ENCODE measurements around the gene RBM47.
"Not testable (repeated sequence)": the region's sequence is repeated elsewhere in the genome, so short reads cannot be mapped to it uniquely, and the experiment has no call there.

RBM47 gene

GRCh38 chr4:40453912-40454311 is 175.8 kb downstream of the RBM47 start:
- H2BK5ac ChIP-seq (ENCODE audit: low read depth, low read length, poor library complexity, severe bottlenecking): no peak overlapping the region

DNA sequence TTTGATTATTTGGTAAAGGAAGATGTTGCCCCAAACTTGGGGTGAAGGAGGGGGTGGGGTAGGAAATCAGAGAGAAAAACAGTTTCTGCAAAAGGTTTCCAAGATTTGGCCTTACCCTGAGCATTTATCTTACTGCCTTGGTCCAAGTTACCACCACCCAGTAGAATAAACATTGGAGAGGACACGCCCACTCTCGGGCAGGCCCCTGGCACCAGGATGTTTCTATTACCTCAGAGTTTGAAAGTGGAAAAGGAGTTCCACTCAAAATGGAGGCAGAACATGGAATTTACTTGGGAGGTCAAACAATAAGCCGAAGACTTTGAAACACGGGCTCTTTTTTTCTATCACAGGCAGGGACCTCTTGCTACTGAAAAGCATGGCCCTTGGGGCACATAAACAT is 180.8 kb downstream of the RBM47 start:
- Histone ChIP-seq H3K36me3 (ENCODE audit: control insufficient read depth in 1 of 2, insufficient read depth in 2 of 2, low read depth in 1 of 2, low read length in 2 of 2) (no peaks in the 10 kb centered on the region), H3K23ac (ENCODE audit: low read length in 2 of 2) (no peak overlapping the region), H3K4me1 (ENCODE audit: control insufficient read depth, insufficient read depth, low read depth, low read length) (peaks cover 1% of the 10 kb centered on the region), H3K4me3 (ENCODE audit: insufficient read depth in 1 of 2, low read depth in 1 of 2, low read length in 2 of 2) (no peak overlapping the region), H3K9ac (ENCODE audit: low read length) (no peak overlapping the region), H3K27ac (ENCODE audit: low read length, poor library complexity, severe bottlenecking) (no peak overlapping the region), H3K4ac (ENCODE audit: low read depth in 1 of 2, low read length in 2 of 2) (no peak overlapping the region), H4K91ac (ENCODE audit: low read length) (no peak overlapping the region), H2AK5ac (ENCODE audit: low read length, severe bottlenecking) (no peak overlapping the region), H3K18ac (ENCODE audit: low read depth in 1 of 2, low read length in 2 of 2) (no peak overlapping the region), H2BK5ac (ENCODE audit: low read depth, low read length, poor library complexity, severe bottlenecking) (no peak overlapping the region), H2BK12ac (ENCODE audit: low read length in 2 of 2) (no peak overlapping the region), H2BK120ac (ENCODE audit: low read depth, low read length) (no peak overlapping the region), H3K14ac (ENCODE audit: low read length in 2 of 2) (no peak overlapping the region), H2BK15ac (ENCODE audit: low read depth, poor library complexity, severe bottlenecking) (no peak overlapping the region), H2AFZ (ENCODE audit: low read depth, low read length) (no peak overlapping the region), H3K4me2 (ENCODE audit: low read length, poor library complexity, severe bottlenecking) (no peak overlapping the region), H3K79me1 (replicated peaks; ENCODE audit: low read length, poor library complexity, severe bottlenecking) (no peaks in the 10 kb centered on the region), H3K9me3 (ENCODE audit: control insufficient read depth, low read length) (no peaks in the 10 kb centered on the region), H4K8ac (ENCODE audit: low read length) (no peak overlapping the region), H3K27me3 (ENCODE audit: control insufficient read depth in 1 of 2, insufficient read depth in 1 of 2, low read length in 2 of 2) (no peaks in the 10 kb centered on the region)
- DNase-seq: no peak
- 72% methylated on average over 3 of the region's 4 CpGs for WGBS

More at GRCh38 chr4:40453912-40454311, 175.8 kb downstream of the RBM47 start:
- Histone ChIP-seq H3K14ac (ENCODE audit: low read length in 2 of 2) (no peak overlapping the region), H3K23ac (ENCODE audit: low read length in 2 of 2) (no peak overlapping the region), H3K4me2 (ENCODE audit: low read length, poor library complexity, severe bottlenecking) (no peak overlapping the region), H2BK12ac (ENCODE audit: low read length in 2 of 2) (no peak overlapping the region), H3K18ac (ENCODE audit: low read depth in 1 of 2, low read length in 2 of 2) (no peak overlapping the region), H3K4me1 (ENCODE audit: control insufficient read depth, insufficient read depth, low read depth, low read length) (no peaks in the 10 kb centered on the region), H3K36me3 (ENCODE audit: control insufficient read depth in 1 of 2, insufficient read depth in 2 of 2, low read depth in 1 of 2, low read length in 2 of 2) (no peaks in the 10 kb centered on the region), H2AK5ac (ENCODE audit: low read length, severe bottlenecking) (no peak overlapping the region), H3K27me3 (ENCODE audit: control insufficient read depth in 1 of 2, insufficient read depth in 1 of 2, low read length in 2 of 2) (no peaks in the 10 kb centered on the region), H3K9ac (ENCODE audit: low read length) (no peak overlapping the region), H3K9me3 (ENCODE audit: control insufficient read depth, low read length) (no peaks in the 10 kb centered on the region), H3K79me1 (replicated peaks; ENCODE audit: low read length, poor library complexity, severe bottlenecking) (no peaks in the 10 kb centered on the region), H4K91ac (ENCODE audit: low read length) (no peak overlapping the region), H2BK120ac (ENCODE audit: low read depth, low read length) (no peak overlapping the region), H4K8ac (ENCODE audit: low read length) (no peak overlapping the region), H2BK15ac (ENCODE audit: low read depth, poor library complexity, severe bottlenecking) (no peak overlapping the region), H3K27ac (ENCODE audit: low read length, poor library complexity, severe bottlenecking) (no peak overlapping the region), H3K4me3 (ENCODE audit: insufficient read depth in 1 of 2, low read depth in 1 of 2, low read length in 2 of 2) (no peak overlapping the region), H3K4ac (ENCODE audit: low read depth in 1 of 2, low read length in 2 of 2) (no peak overlapping the region), H2AFZ (ENCODE audit: low read depth, low read length) (no peak overlapping the region)
- no peak for DNase-seq
- 97% methylated on average over 6 of the region's 6 CpGs for WGBS

- Histone ChIP-seq H3K18ac (ENCODE audit: low read depth in 1 of 2, low read length in 2 of 2) (no peak overlapping the region), H2BK5ac (ENCODE audit: low read depth, low read length, poor library complexity, severe bottlenecking) (no peak overlapping the region), H2AK5ac (ENCODE audit: low read length, severe bottlenecking) (no peak overlapping the region), H2BK15ac (ENCODE audit: low read depth, poor library complexity, severe bottlenecking) (no peak overlapping the region), H3K4ac (ENCODE audit: low read depth in 1 of 2, low read length in 2 of 2) (no peak overlapping the region), H3K27me3 (ENCODE audit: control insufficient read depth in 1 of 2, insufficient read depth in 1 of 2, low read length in 2 of 2) (no peaks in the 10 kb centered on the region), H3K9me3 (ENCODE audit: control insufficient read depth, low read length) (no peaks in the 10 kb centered on the region), H3K27ac (ENCODE audit: low read length, poor library complexity, severe bottlenecking) (no peak overlapping the region), H4K91ac (ENCODE audit: low read length) (no peak overlapping the region), H3K9ac (ENCODE audit: low read length) (no peak overlapping the region), H3K4me3 (ENCODE audit: insufficient read depth in 1 of 2, low read depth in 1 of 2, low read length in 2 of 2) (no peak overlapping the region), H3K14ac (ENCODE audit: low read length in 2 of 2) (no peak overlapping the region), H3K4me2 (ENCODE audit: low read length, poor library complexity, severe bottlenecking) (no peak overlapping the region), H3K36me3 (ENCODE audit: control insufficient read depth in 1 of 2, insufficient read depth in 2 of 2, low read depth in 1 of 2, low read length in 2 of 2) (no peaks in the 10 kb centered on the region), H3K23ac (ENCODE audit: low read length in 2 of 2) (no peak overlapping the region), H3K79me1 (replicated peaks; ENCODE audit: low read length, poor library complexity, severe bottlenecking) (no peaks in the 10 kb centered on the region), H4K8ac (ENCODE audit: low read length) (no peak overlapping the region), H2BK12ac (ENCODE audit: low read length in 2 of 2) (no peak overlapping the region), H3K4me1 (ENCODE audit: control insufficient read depth, insufficient read depth, low read depth, low read length) (peaks cover 1% of the 10 kb centered on the region), H2BK120ac (ENCODE audit: low read depth, low read length) (no peak overlapping the region), H2AFZ (ENCODE audit: low read depth, low read length) (no peak overlapping the region)
- no peak for DNase-seq
Measured at GRCh38 chr4:40446839-40447238, 182.8 kb downstream of the RBM47 start.

- not testable (repeated sequence) for H3K4me2 ChIP-seq (ENCODE audit: low read length, poor library complexity, severe bottlenecking); H2BK15ac ChIP-seq (ENCODE audit: low read depth, poor library complexity, severe bottlenecking); H3K79me1 ChIP-seq (replicated peaks; ENCODE audit: low read length, poor library complexity, severe bottlenecking); H2BK120ac ChIP-seq (ENCODE audit: low read depth, low read length); DNase-seq; H3K9ac ChIP-seq (ENCODE audit: low read length); H3K14ac ChIP-seq (ENCODE audit: low read length in 2 of 2); H2AK5ac ChIP-seq (ENCODE audit: low read length, severe bottlenecking); H4K91ac ChIP-seq (ENCODE audit: low read length); H3K18ac ChIP-seq (ENCODE audit: low read depth in 1 of 2, low read length in 2 of 2); H4K8ac ChIP-seq (ENCODE audit: low read length); H2BK5ac ChIP-seq (ENCODE audit: low read depth, low read length, poor library complexity, severe bottlenecking); H3K27me3 ChIP-seq (ENCODE audit: control insufficient read depth in 1 of 2, insufficient read depth in 1 of 2, low read length in 2 of 2); H3K23ac ChIP-seq (ENCODE audit: low read length in 2 of 2); H3K4me1 ChIP-seq (ENCODE audit: control insufficient read depth, insufficient read depth, low read depth, low read length); H2AFZ ChIP-seq (ENCODE audit: low read depth, low read length); H3K4ac ChIP-seq (ENCODE audit: low read depth in 1 of 2, low read length in 2 of 2); H3K4me3 ChIP-seq (ENCODE audit: insufficient read depth in 1 of 2, low read depth in 1 of 2, low read length in 2 of 2); H3K27ac ChIP-seq (ENCODE audit: low read length, poor library complexity, severe bottlenecking); H2BK12ac ChIP-seq (ENCODE audit: low read length in 2 of 2); H3K9me3 ChIP-seq (ENCODE audit: control insufficient read depth, low read length); H3K36me3 ChIP-seq (ENCODE audit: control insufficient read depth in 1 of 2, insufficient read depth in 2 of 2, low read depth in 1 of 2, low read length in 2 of 2)
- WGBS: 100% methylated on average over 1 of the region's 2 CpGs
Measured at GRCh38 chr4:40446261-40446750, 183.4 kb downstream of the RBM47 start.
